ENCODE data around the gene LY86. TPM values are rescaled to one million over a fixed set of nuclear protein-coding genes. Genes with fewer than 3 reads are reported as not detected.

LY86 gene
- total and polyA plus RNA-seq, 2 of the 13 experiments (the other 11 are each of a cell fraction or from before 2014, with no cell fraction given): not detected

- no TSS peak for BruUV-seq (replicated peaks)
- peaks cover 0 to 8% of the 10 kb centered on the region in 2 experiments; a peak in 2 of 5 replicates for H3K27me3 ChIP-seq (ENCODE audit: control insufficient read depth in 1 of 2, insufficient read depth in 2 of 2, low read length in 2 of 2)
- intact Hi-C loops (cut with micrococcal nuclease; ENCODE audit: unreplicated experiment): no loop called here
- no peak overlapping the region for H3K4me2 ChIP-seq (ENCODE audit: low read depth, low read length)
- no peaks in the 10 kb centered on the region for H3K79me2 ChIP-seq (ENCODE audit: insufficient read depth, low read length)
- ChIA-PET POLR2A (no interaction called here), CTCF (ENCODE audit: low intra/inter-chr PET ratio, low total read pairs) (no interaction called here)
- H3K4me3 ChIP-seq (replicated peaks in 1 of 3; ENCODE audit: insufficient read depth in 1 of 3, low read depth in 2 of 3, low read length in 3 of 3): no peak overlapping the region
- ATAC-seq (no peak), FAIRE-seq (no peak), DNase-seq (ENCODE audit: low spot score) (no peak)
- no peaks in the 10 kb centered on the region for H3K9me3 ChIP-seq (ENCODE audit: low read length)
- H3K36me3 ChIP-seq (replicated peaks in 1 of 2; ENCODE audit: control insufficient read depth in 1 of 2, insufficient read depth in 2 of 2, low read length in 2 of 2): no peaks in the 10 kb centered on the region
- no peaks in the 10 kb centered on the region for H3K4me1 ChIP-seq (ENCODE audit: insufficient read depth, low read length)
- no peaks in the 10 kb centered on the region for H4K20me1 ChIP-seq (ENCODE audit: insufficient read depth, low read length)
- no peak overlapping the region for H3K27ac ChIP-seq (ENCODE audit: extremely low read length, insufficient read depth, low read length)
- in situ Hi-C loops (cut with HindIII; ENCODE audit: extremely low pct_ligation_motif_present, low pct_unique_long_range_greater_than_20kb): no loop called here
- no peak for TF ChIP-seq ZNF841 (CRISPR knock-in tag; IDR thresholded peaks at IDR 0.05; ENCODE audit: borderline replicate concordance)
- TF ChIP-seq PAX8 (CRISPR knock-in tag; IDR thresholded peaks at IDR 0.05; ENCODE audit: borderline replicate concordance): no peak
- no peak for TF ChIP-seq SOX13 (IDR thresholded peaks at IDR 0.05)
- TF ChIP-seq SOX13 (CRISPR knock-in tag; conservative IDR thresholded peaks at IDR 0.05 in 1 of 2, IDR thresholded peaks at IDR 0.05 in 1 of 2): no peak
- TF ChIP-seq MED8 (CRISPR knock-in tag; IDR thresholded peaks at IDR 0.05; ENCODE audit: insufficient replicate concordance): no peak
- no peak overlapping the region for H3K9ac ChIP-seq (ENCODE audit: insufficient read depth, low read depth, low read length)
- no peak overlapping the region for H2AFZ ChIP-seq (ENCODE audit: low read length)
- WGBS (ENCODE audit: low lambda C conversion rate): 0% methylated on average over 1 of the region's 1 CpG
Measured at GRCh38 chr6:6592826-6593475, 4.4 kb downstream of the LY86 start.

- TF ChIP-seq SIX1 (CRISPR knock-in tag; IDR thresholded peaks at IDR 0.05; ENCODE audit: borderline replicate concordance) (no peak), ZNF180 (CRISPR knock-in tag; IDR thresholded peaks at IDR 0.05; ENCODE audit: borderline replicate concordance, low read depth) (no peak), ZNF484 (CRISPR knock-in tag; IDR thresholded peaks at IDR 0.05; ENCODE audit: borderline replicate concordance, low read depth) (no peak), ZBTB43 (CRISPR knock-in tag; conservative IDR thresholded peaks at IDR 0.05) (no peak)
- no peak overlapping the region for H3K27ac ChIP-seq (ENCODE audit: extremely low read length, insufficient read depth, low read length)
- no peaks in the 10 kb centered on the region for H3K9me3 ChIP-seq (ENCODE audit: low read length)
- no peak for FAIRE-seq
- POLR2A ChIA-PET: no interaction called here
- H3K36me3 ChIP-seq (replicated peaks in 1 of 2; ENCODE audit: control insufficient read depth in 1 of 2, insufficient read depth in 2 of 2, low read length in 2 of 2): no peaks in the 10 kb centered on the region
- in situ Hi-C loops (cut with HindIII; ENCODE audit: extremely low pct_ligation_motif_present, low pct_unique_long_range_greater_than_20kb): no loop called here
- no peak overlapping the region for H2AFZ ChIP-seq (ENCODE audit: low read length)
- no TSS peak for BruUV-seq (replicated peaks)
- no peak for DNase-seq (ENCODE audit: low spot score)
- H3K27me3 ChIP-seq (ENCODE audit: control insufficient read depth in 1 of 2, insufficient read depth in 2 of 2, low read length in 2 of 2): no peaks in the 10 kb centered on the region; a peak in 2 of 5 replicates
- 2% methylated on average over 5 of the region's 5 CpGs for WGBS (ENCODE audit: low lambda C conversion rate)
- H3K4me2 ChIP-seq (ENCODE audit: low read depth, low read length): no peak overlapping the region
- intact Hi-C loops (cut with micrococcal nuclease; ENCODE audit: unreplicated experiment): no loop called here
- CTCF ChIA-PET (ENCODE audit: low intra/inter-chr PET ratio, low total read pairs): no interaction called here
- no peaks in the 10 kb centered on the region for H3K4me1 ChIP-seq (ENCODE audit: insufficient read depth, low read length)
- no peaks in the 10 kb centered on the region for H3K79me2 ChIP-seq (ENCODE audit: insufficient read depth, low read length)
- no peak overlapping the region for H3K4me3 ChIP-seq (replicated peaks in 1 of 3; ENCODE audit: insufficient read depth in 1 of 3, low read depth in 2 of 3, low read length in 3 of 3)
- H4K20me1 ChIP-seq (ENCODE audit: insufficient read depth, low read length): no peaks in the 10 kb centered on the region
- ATAC-seq: no peak
- H3K9ac ChIP-seq (ENCODE audit: insufficient read depth, low read depth, low read length): no peak overlapping the region
Measured at GRCh38 chr6:6593867-6594468, 5.4 kb downstream of the LY86 start.
